Upper lobe of left lung (tissue), 6 donors: ENCODE measurements around the gene B3GNT8. TPM values are rescaled to one million over a fixed set of nuclear protein-coding genes. Genes with fewer than 3 reads are reported as not detected.
A peak's percentile ranks its signal among the peaks of the same experiment; 100 is the strongest.

Experiments
- ATAC-seq, 2 donors: fragments of 200-7000 bp; cut with Tn5 transposase; one replicate each; pipeline ENCODE4 v1.9.1; 2022; ENCODE audit warnings: mild to moderate bottlenecking in 2 of 2, moderate library complexity in 2 of 2; ENCODE audit not compliant: low FRiP score in 2 of 2
- DNase-seq, 2 donors: peaks; one replicate each; pipeline ENCODE4 v3.0.0-alpha.2; 2019 to 2020
- H3K27ac ChIP-seq, 4 donors: fragments of 200-600 bp; sonication (generic); one replicate each; pipeline ENCODE4 v1.5.1; 2016 to 2019
- H3K27me3 ChIP-seq, 4 donors: fragments of 200-600 bp; sonication (generic); one replicate each; pipeline ENCODE4 v1.5.1; 2017 to 2019
- H3K36me3 ChIP-seq, 4 donors: fragments of 200-600 bp; sonication (generic); one replicate each; pipeline ENCODE4 v1.5.1; 2016 to 2019
- H3K4me1 ChIP-seq, 4 donors: fragments of 200-600 bp; sonication (generic); one replicate each; pipeline ENCODE4 v1.5.1; 2018 to 2019
- H3K4me3 ChIP-seq, 4 donors: fragments of 200-600 bp; sonication (generic); one replicate each; pipeline ENCODE4 v1.5.1; 2017 to 2019; ENCODE audit warnings: mild to moderate bottlenecking in 2 of 4, moderate library complexity in 1 of 4
- H3K9me3 ChIP-seq, 4 donors: fragments of 200-600 bp; sonication (generic); one replicate each; pipeline ENCODE4 v1.5.1; 2018 to 2019
- EP300 ChIP-seq, 4 donors: sonication (generic); formaldehyde crosslinking; IDR thresholded peaks; one replicate each; pipeline ENCODE4 v1.5.1; 2017; ENCODE audit warnings: antibody characterized with exemption in 4 of 4, control low read depth in 2 of 4
- POLR2A ChIP-seq, 4 donors: fragments of 450-650 bp; IDR thresholded peaks; one replicate each; pipeline ENCODE4 v1.5.1; 2016 to 2017; ENCODE audit warnings: antibody characterized with exemption in 4 of 4, mild to moderate bottlenecking in 2 of 4
- POLR2AphosphoS5 ChIP-seq, 2 donors: sonication (generic); formaldehyde crosslinking; IDR thresholded peaks; one replicate each; pipeline ENCODE4 v1.5.1; 2017; ENCODE audit warnings: antibody characterized with exemption in 2 of 2
- WGBS, 2 donors: methylation state at CpG; one replicate each; pipeline ENCODE4 v1.1.5; 2017 to 2018; 5-methylcytosine and 5-hydroxymethylcytosine counted together
- total RNA-seq, 6 donors: library from RNA; depleted of rRNA in 4 of 6; stranded (reverse); fragments of >200 nt in 4 of 6; gene quantifications; one replicate each; pipeline versions ENCODE4 v1.1.0 to v1.2.1, GENCODE V29; 2016 to 2021
- TF ChIP-seq, protein P1 (sequence below), 6 experiments: fragments of 450-650 bp in 4 of 6; fragments of 200-600 bp in 2 of 6; sonication (generic) in 2 of 6; IDR thresholded peaks; one replicate each; pipeline ENCODE4 v1.5.1; 2016 to 2019; ENCODE audit warnings: antibody characterized with exemption in 6 of 6
- donor health status: DM: no; HTN: no; CAD: no; lungs with moderate emphysema.
- donor health status: DM: no; HTN: yes; CAD: no; lungs with severe emphysema.

Gene B3GNT8
- total RNA-seq, 6 donors from 2014 or later = 10.0 to 39.1 (median 23.4) TPM

DNA sequence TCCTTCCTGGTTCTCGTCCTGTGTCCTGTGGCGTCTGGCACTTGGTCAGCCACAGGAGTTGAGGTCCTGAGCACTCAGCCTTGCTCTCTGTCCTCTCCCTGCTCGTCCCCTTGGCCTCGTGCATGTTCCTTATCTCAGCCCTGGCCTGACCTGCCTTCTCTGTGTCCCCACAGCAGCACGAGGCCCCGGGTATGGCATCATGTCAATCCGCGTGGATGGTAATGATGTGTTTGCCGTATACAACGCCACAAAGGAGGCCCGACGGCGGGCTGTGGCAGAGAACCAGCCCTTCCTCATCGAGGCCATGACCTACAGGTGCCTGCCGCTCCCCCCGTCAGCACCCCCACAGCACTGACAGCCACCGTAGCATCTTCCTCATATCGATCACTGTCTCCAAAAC lies 4.7 kb downstream of the B3GNT8 start:
- Histone ChIP-seq H3K9me3 (no peaks in the 10 kb centered on the region), H3K27me3 (no peaks in the 10 kb centered on the region), H3K4me3 (no peak overlapping the region), H3K36me3 (peaks cover 31 to 80% (median 49%) of the 10 kb centered on the region in 4 donors), H3K4me1 (peaks cover 28 to 75% (median 50%) of the 10 kb centered on the region in 4 donors), H3K27ac (peak overlapping the region in 1 of 4 donors; percentile 81)
- DNase-seq (no peak), ATAC-seq (no peak)
- TF ChIP-seq, protein P1, sequence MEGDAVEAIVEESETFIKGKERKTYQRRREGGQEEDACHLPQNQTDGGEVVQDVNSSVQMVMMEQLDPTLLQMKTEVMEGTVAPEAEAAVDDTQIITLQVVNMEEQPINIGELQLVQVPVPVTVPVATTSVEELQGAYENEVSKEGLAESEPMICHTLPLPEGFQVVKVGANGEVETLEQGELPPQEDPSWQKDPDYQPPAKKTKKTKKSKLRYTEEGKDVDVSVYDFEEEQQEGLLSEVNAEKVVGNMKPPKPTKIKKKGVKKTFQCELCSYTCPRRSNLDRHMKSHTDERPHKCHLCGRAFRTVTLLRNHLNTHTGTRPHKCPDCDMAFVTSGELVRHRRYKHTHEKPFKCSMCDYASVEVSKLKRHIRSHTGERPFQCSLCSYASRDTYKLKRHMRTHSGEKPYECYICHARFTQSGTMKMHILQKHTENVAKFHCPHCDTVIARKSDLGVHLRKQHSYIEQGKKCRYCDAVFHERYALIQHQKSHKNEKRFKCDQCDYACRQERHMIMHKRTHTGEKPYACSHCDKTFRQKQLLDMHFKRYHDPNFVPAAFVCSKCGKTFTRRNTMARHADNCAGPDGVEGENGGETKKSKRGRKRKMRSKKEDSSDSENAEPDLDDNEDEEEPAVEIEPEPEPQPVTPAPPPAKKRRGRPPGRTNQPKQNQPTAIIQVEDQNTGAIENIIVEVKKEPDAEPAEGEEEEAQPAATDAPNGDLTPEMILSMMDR (IDR thresholded peaks at IDR 0.05) = no peak
- TF ChIP-seq POLR2AphosphoS5 (IDR thresholded peaks at IDR 0.05) (no peak), POLR2A (IDR thresholded peaks at IDR 0.05) (no peak), EP300 (IDR thresholded peaks at IDR 0.05) (no peak)
- WGBS, 2 donors = 85 to 87% methylated on average over 18 of the region's 18 CpGs

DNA sequence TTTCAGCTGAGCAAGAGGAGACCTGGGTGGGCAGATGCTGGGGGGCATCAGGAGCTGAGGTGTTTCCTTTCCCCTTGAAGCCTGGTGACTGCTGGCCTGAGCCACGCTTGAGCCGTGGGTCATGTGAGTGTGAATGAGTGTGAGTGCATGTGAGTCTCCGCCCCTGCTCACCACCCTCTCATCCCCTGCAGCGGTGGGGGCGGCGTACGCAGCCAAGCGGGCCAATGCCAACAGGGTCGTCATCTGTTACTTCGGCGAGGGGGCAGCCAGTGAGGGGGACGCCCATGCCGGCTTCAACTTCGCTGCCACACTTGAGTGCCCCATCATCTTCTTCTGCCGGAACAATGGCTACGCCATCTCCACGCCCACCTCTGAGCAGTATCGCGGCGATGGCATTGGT lies 5.2 kb downstream of the B3GNT8 start:
- ATAC-seq (no peak), DNase-seq (peak in 1 of 2 donors; percentile 76)
- Histone ChIP-seq H3K27ac (peak overlapping the region in 2 of 4 donors; percentile 80 to 81), H3K9me3 (no peaks in the 10 kb centered on the region), H3K4me1 (peaks cover 27 to 70% (median 47%) of the 10 kb centered on the region in 4 donors), H3K36me3 (peaks cover 31 to 85% (median 51%) of the 10 kb centered on the region in 4 donors), H3K4me3 (no peak overlapping the region), H3K27me3 (no peaks in the 10 kb centered on the region)
- WGBS, 2 donors = 96 to 98% methylated on average over 15 to 18 of the region's 20 CpGs
- no peak for TF ChIP-seq EP300 (IDR thresholded peaks at IDR 0.05)
- TF ChIP-seq, protein P1 (IDR thresholded peaks at IDR 0.05) = no peak
- TF ChIP-seq POLR2AphosphoS5 (IDR thresholded peaks at IDR 0.05) = no peak
- no peak for TF ChIP-seq POLR2A (IDR thresholded peaks at IDR 0.05)

DNA sequence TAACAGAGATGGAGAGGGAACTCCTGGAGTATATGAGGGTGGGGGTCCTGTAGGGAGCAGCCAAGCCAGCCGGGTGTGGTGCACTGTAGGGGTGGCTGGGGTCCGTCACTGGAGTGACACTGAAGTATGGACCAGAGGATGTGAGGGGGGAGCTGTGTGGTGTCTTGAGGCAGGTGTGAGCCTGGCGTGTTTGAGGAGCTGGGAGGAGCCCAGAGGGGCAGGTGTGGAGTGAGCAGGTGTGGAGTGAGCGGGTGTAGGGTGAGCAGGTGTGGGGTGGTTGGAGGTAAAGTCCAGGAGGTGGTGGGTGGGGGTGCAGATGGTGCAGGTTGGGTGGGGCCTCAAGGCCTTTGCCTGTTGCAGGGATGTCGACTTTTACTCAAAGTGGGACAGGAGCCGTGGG lies 5.9 kb downstream of the B3GNT8 start:
- H3K27ac ChIP-seq = peak overlapping the region; percentile 69 to 81 (median 76)
- no peaks in the 10 kb centered on the region for H3K9me3 ChIP-seq
- 85 to 91% methylated on average over 6 of the region's 6 CpGs for WGBS, 2 donors
- H3K4me1 ChIP-seq = peaks cover 21 to 63% (median 41%) of the 10 kb centered on the region in 4 donors
- DNase-seq (no peak), ATAC-seq (no peak)
- TF ChIP-seq POLR2AphosphoS5 (IDR thresholded peaks at IDR 0.05) = no peak
- TF ChIP-seq, protein P1 (IDR thresholded peaks at IDR 0.05) = no peak
- TF ChIP-seq POLR2A (IDR thresholded peaks at IDR 0.05) = no peak
- TF ChIP-seq EP300 (IDR thresholded peaks at IDR 0.05) = no peak
- H3K4me3 ChIP-seq = no peak overlapping the region
- peaks cover 31 to 91% (median 53%) of the 10 kb centered on the region in 4 donors for H3K36me3 ChIP-seq
- no peaks in the 10 kb centered on the region for H3K27me3 ChIP-seq

DNA sequence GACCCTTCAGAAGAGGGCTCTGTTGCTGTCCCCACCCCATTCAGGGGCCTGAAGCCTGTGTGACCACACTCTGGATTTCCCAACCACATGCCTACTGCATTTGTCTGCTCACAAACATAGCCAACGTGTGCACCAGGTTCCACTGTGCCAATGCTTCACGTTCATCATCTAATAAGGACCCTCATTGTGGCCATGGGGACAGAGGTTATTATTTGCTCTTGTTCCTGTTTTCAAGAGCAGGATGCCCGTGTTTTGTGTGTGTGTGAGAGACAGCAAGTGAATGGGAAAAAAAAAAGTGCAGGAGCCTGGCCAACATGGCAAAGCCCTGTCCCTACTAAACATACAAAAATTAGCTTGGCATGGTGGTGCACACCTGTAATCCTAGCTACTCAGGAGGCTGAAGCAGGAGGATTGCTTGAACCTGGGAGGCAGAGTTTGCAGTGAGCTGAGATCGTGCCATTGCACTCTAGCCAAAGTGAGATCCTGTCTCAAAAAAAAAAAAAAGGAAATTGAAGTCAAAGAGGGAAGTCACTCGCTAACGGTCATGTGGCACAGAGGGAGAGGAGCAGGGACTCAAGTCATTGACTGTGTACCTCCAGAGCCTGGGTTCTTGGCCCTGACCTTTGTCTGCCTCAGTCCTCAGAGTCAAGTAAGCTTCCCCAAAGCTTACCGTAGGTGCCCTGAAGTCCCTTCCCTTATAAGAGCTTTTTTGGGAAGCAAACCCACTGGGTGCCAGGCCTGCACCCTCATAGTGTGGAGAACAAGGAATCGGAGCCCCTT lies 6.9 kb downstream of the B3GNT8 start:
- Histone ChIP-seq H3K27me3 (no peaks in the 10 kb centered on the region), H3K9me3 (no peaks in the 10 kb centered on the region), H3K4me1 (peaks cover 15 to 53% (median 31%) of the 10 kb centered on the region in 4 donors), H3K4me3 (no peak overlapping the region), H3K36me3 (peaks cover 31 to 88% (median 56%) of the 10 kb centered on the region in 4 donors), H3K27ac (peak overlapping the region; percentile 69 to 81 (median 76))
- 54 to 58% methylated on average over 8 of the region's 8 CpGs for WGBS, 2 donors
- peak in 1 of 2 donors; percentile 58 for ATAC-seq
- no peak for TF ChIP-seq POLR2AphosphoS5 (IDR thresholded peaks at IDR 0.05)
- TF ChIP-seq, protein P1 (IDR thresholded peaks at IDR 0.05) = no peak
- TF ChIP-seq EP300 (IDR thresholded peaks at IDR 0.05) = no peak
- no peak for TF ChIP-seq POLR2A (IDR thresholded peaks at IDR 0.05)
- peak in 1 of 2 donors; percentile 73 for DNase-seq
